PFSK-1 (cell line): ENCODE data around the gene FBLIM1.

Experiments
- FOXP2 ChIP-seq: optimal IDR thresholded peaks from 2 replicates; pipeline ENCODE3; 2011; ENCODE audit warnings: borderline replicate concordance, control low read depth, inconsistent platforms; ENCODE audit not compliant: insufficient read depth; ENCODE audit errors: extremely low read length, extremely low read depth
- POLR2AphosphoS5 ChIP-seq: IDR thresholded peaks from 2 replicates; pipeline ENCODE4 v1.6.1; 2012; ENCODE audit warnings: low read depth, mild to moderate bottlenecking, control low read depth, low read length, moderate library complexity
- REST ChIP-seq, 2 experiments: IDR thresholded peaks; 2 replicates each; pipeline versions ENCODE4 v1.6.1 to v1.8.0; 2011 to 2012; ENCODE audit warnings: low read depth in 2 of 2, low read length in 2 of 2, control low read depth in 1 of 2, inconsistent platforms in 1 of 2, mild to moderate bottlenecking in 1 of 2, moderate library complexity in 1 of 2; ENCODE audit not compliant: insufficient read depth in 1 of 2
- SIN3A ChIP-seq: IDR thresholded peaks from 2 replicates; pipeline ENCODE4 v1.6.1; 2012; ENCODE audit warnings: mild to moderate bottlenecking, low read length, moderate library complexity, borderline replicate concordance; ENCODE audit not compliant: insufficient read depth
- TAF1 ChIP-seq: IDR thresholded peaks from 2 replicates; pipeline ENCODE4 v1.6.1; 2012; ENCODE audit warnings: low read length, control low read depth, borderline replicate concordance; ENCODE audit not compliant: insufficient read depth

The FBLIM1 gene

GRCh38 chr1:15786581-15786980 is 28.0 kb downstream of the FBLIM1 start:
- TF ChIP-seq FOXP2 (no peak), SIN3A (no peak), REST (IDR thresholded peaks at IDR 0.05; ENCODE audit: insufficient read depth in 1 of 2, low read depth in 2 of 2, low read length in 2 of 2) (no peak), POLR2AphosphoS5 (no peak), TAF1 (no peak)

DNA sequence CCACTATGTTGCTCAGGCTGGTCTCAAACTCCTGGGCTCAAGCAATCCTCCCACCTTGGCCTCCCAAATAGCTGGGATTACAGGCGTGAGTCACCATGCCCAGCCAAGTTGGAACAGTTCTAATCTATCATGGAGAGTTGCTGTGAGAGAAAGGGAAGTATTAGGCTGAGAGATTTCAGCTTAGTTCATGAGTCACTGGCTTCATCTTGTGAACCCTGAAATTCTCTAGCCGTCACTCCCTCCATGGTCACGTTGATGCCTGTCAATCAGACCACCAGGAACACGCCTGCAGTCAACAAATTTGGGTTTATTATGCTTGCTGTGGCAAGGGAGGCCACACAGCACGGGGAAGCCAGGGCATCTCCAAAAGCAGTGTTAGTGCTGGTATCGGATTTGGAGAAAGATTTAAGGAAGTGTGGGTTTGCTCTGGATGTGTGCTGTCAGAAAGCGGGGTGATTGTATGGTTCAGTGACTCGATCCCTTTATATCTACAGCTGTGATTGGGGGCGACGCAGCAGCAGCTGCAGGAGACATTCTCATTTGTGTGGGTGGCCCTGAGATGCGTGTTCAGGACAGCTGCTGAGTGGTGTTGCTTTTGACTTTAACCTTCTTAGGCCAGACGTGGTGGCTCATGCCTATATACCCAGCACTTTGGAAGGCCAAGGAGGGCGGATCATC is 30.2 kb downstream of the FBLIM1 start:
- no peak for TF ChIP-seq POLR2AphosphoS5
- TF ChIP-seq SIN3A = no peak
- no peak for TF ChIP-seq TAF1
- TF ChIP-seq FOXP2 = no peak
- no peak for TF ChIP-seq REST (IDR thresholded peaks at IDR 0.05; ENCODE audit: insufficient read depth in 1 of 2, low read depth in 2 of 2, low read length in 2 of 2)

DNA sequence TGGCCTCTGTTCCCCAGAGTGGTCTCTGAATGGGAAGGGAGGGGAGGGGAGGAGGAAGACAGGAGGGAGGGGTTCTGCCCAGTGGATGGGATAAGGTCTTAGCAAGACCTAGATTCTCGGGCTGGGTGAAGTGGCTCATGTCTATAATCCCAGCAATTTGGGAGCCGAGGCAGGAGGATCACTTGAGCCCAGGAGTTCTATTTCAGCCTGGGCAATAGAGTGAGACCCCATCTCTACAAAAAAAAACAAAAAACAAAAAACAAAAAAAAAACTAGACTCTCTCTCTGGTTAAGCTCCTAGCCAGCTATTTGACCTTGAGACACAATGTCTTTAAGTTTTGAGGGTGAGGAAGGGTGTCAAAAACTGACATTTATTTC is 37.5 kb downstream of the FBLIM1 start:
- TF ChIP-seq SIN3A (no peak), TAF1 (no peak), POLR2AphosphoS5 (no peak), REST (IDR thresholded peaks at IDR 0.05; ENCODE audit: insufficient read depth in 1 of 2, low read depth in 2 of 2, low read length in 2 of 2) (no peak), FOXP2 (no peak)

DNA sequence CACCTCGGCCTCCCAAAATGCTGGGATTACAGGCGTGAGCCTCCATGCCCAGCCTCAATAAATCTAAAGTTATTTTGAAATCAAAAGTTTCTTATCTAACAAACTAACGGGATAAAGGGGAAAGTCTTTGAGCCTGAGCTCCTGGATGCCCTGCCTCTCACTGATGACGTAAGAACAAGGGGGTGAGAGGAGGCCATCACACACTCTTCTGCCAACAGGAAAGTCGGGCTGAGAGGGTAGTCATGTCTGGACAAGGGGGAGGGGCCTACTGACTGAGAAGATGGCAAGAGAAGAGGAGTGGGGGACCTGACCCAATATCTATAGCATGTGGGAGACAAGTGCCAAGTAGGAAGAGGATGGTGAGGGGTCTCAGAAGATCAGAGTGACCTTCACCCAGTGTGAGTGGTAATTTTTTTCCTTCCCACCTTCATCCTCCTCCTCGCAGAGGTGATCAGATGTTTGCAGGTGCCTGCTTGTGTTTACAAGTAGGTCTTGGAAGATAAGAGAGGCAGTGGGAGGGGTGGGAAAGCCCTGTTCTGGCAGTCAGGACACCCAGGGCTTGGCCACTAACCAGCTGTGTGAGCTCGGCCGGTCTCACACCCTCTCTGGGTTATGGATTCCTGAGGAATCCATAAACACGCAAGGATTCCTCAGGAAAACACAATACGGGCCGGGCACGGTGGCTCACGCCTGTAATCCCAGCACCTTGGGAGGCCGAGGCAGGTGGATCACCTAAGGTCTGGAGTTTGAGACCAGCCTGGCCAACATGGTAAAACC is 39.2 kb downstream of the FBLIM1 start:
- TF ChIP-seq TAF1 (no peak), SIN3A (no peak), REST (IDR thresholded peaks at IDR 0.05; ENCODE audit: insufficient read depth in 1 of 2, low read depth in 2 of 2, low read length in 2 of 2) (no peak), FOXP2 (no peak), POLR2AphosphoS5 (no peak)
